Loucy (cell line): ENCODE measurements around the gene GFRA3.

ENCODE experiments used
- H2AFZ ChIP-seq: fragments of 200-600 bp; sonication (generic); 2 replicates; pipeline ENCODE4 v1.6.0; 2016; ENCODE audit warnings: antibody characterized with exemption, mild to moderate bottlenecking, low read length, moderate library complexity
- H3F3A ChIP-seq: fragments of 200-600 bp; 2 replicates; pipeline ENCODE4 v1.6.0; 2016; ENCODE audit warnings: antibody characterized with exemption, low read depth, mild to moderate bottlenecking
- H3K27me3 ChIP-seq: fragments of 200-600 bp; sonication (generic); 2 replicates; pipeline ENCODE4 v1.6.1; 2014; ENCODE audit warnings: low read length, mild to moderate bottlenecking; ENCODE audit not compliant: insufficient read depth, poor library complexity, severe bottlenecking
- H3K36me3 ChIP-seq: fragments of 200-600 bp; sonication (generic); 2 replicates; pipeline ENCODE4 v1.6.1; 2016; ENCODE audit warnings: low read length; ENCODE audit not compliant: insufficient read depth
- H3K4me1 ChIP-seq: fragments of 200-600 bp; sonication (generic); 2 replicates; pipeline ENCODE4 v1.5.1; 2014; ENCODE audit warnings: low read length, mild to moderate bottlenecking; ENCODE audit not compliant: insufficient read depth, poor library complexity, severe bottlenecking
- H3K4me2 ChIP-seq: fragments of 200-600 bp; sonication (generic); 2 replicates; pipeline ENCODE4 v1.6.0; 2014; ENCODE audit warnings: antibody characterized with exemption, low read length, low read depth, mild to moderate bottlenecking; ENCODE audit not compliant: poor library complexity, severe bottlenecking
- H3K4me3 ChIP-seq: fragments of 200-600 bp; sonication (generic); 2 replicates; pipeline ENCODE4 v1.5.1; 2014; ENCODE audit warnings: low read length, mild to moderate bottlenecking, mixed read lengths; ENCODE audit not compliant: poor library complexity, severe bottlenecking
- H3K79me2 ChIP-seq: fragments of 200-600 bp; sonication (generic); 2 replicates; pipeline ENCODE4 v1.6.1; 2014; ENCODE audit warnings: low read length; ENCODE audit not compliant: insufficient read depth
- H3K9ac ChIP-seq: fragments of 200-600 bp; sonication (generic); 2 replicates; pipeline ENCODE4 v1.6.0; 2014; ENCODE audit warnings: mild to moderate bottlenecking, low read depth, low read length, moderate library complexity; ENCODE audit not compliant: poor library complexity, severe bottlenecking
- H3K9me2 ChIP-seq: fragments of 200-600 bp; sonication (generic); replicated peaks from 2 replicates; pipeline ENCODE4 v1.6.1; 2016; ENCODE audit warnings: low read depth, low read length, mixed read lengths
- H3K9me3 ChIP-seq: fragments of 200-600 bp; sonication (generic); 2 replicates; pipeline ENCODE4 v1.6.1; 2014; ENCODE audit warnings: mild to moderate bottlenecking, antibody characterized with exemption, low read length, low read depth; ENCODE audit not compliant: insufficient read depth
- H4K20me1 ChIP-seq: fragments of 200-600 bp; sonication (generic); 2 replicates; pipeline ENCODE4 v1.6.0; 2014; ENCODE audit warnings: antibody characterized with exemption, low read length, mild to moderate bottlenecking; ENCODE audit not compliant: insufficient read depth, poor library complexity, severe bottlenecking
- EZH2phosphoT487 ChIP-seq: fragments of 200-600 bp; IDR thresholded peaks from 2 replicates; pipeline ENCODE4 v1.6.1; 2018; ENCODE audit warnings: antibody characterized with exemption, mild to moderate bottlenecking, moderate library complexity, borderline replicate concordance
- TF ChIP-seq, protein P1 (sequence below): fragments of 200-600 bp; sonication (generic); conservative IDR thresholded peaks from 2 replicates; pipeline ENCODE4 v1.5.1; 2014; ENCODE audit warnings: mild to moderate bottlenecking, antibody characterized with exemption, low read length

Gene GFRA3

DNA sequence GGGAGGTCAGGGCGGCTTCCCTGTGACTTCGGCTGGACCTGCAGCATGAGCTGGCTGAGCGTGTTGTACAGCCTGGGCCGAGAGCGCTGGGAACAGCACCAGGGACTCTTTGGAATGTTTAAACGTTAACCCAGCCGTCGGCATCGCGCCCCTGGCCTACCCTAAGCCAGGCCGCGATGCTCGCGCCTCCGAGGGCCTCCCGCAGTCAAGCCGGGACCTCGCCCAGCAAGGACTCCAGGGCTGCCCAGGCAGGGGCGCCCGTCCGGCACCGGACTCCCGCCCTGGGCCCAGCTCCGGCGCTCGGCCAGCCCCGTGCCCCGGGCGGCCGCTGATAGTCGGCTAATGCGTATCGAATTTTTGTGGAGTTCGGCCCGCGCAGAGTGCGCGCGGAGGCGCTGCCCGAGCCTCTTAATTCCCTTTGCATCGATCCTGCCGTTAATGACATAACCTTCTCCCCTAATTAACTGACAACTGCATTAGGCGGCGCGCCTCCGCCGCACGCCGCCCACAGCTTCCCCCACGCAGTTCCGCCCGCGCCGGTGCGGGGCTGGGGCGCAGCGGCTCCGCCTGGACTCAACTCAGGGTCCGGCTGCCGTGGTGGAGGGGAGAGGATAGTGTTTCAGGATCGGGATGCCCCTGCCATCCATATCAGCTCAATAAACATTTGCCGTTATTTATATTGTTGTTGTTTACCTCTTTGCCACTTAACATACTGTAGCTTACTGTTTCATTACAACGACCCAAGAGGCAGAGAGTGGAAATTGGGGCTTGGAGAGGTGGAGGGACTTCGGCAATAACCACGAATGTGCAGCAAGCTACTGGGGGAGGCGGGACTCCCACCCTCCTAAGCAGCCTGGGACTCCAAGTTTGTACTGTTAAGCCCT lies 32.5 kb downstream of the GFRA3 start:
- Histone ChIP-seq H3F3A (no peaks in the 10 kb centered on the region), H3K9ac (no peak overlapping the region), H3K27me3 (no peaks in the 10 kb centered on the region), H3K9me2 (no peaks in the 10 kb centered on the region), H2AFZ (no peak overlapping the region), H3K9me3 (no peaks in the 10 kb centered on the region), H3K4me1 (peaks cover 31% of the 10 kb centered on the region), H4K20me1 (no peaks in the 10 kb centered on the region), H3K4me3 (no peak overlapping the region), H3K36me3 (no peaks in the 10 kb centered on the region), H3K4me2 (no peak overlapping the region), H3K79me2 (no peaks in the 10 kb centered on the region)
- no peak for TF ChIP-seq EZH2phosphoT487
- TF ChIP-seq, protein P1, sequence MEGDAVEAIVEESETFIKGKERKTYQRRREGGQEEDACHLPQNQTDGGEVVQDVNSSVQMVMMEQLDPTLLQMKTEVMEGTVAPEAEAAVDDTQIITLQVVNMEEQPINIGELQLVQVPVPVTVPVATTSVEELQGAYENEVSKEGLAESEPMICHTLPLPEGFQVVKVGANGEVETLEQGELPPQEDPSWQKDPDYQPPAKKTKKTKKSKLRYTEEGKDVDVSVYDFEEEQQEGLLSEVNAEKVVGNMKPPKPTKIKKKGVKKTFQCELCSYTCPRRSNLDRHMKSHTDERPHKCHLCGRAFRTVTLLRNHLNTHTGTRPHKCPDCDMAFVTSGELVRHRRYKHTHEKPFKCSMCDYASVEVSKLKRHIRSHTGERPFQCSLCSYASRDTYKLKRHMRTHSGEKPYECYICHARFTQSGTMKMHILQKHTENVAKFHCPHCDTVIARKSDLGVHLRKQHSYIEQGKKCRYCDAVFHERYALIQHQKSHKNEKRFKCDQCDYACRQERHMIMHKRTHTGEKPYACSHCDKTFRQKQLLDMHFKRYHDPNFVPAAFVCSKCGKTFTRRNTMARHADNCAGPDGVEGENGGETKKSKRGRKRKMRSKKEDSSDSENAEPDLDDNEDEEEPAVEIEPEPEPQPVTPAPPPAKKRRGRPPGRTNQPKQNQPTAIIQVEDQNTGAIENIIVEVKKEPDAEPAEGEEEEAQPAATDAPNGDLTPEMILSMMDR = no peak

DNA sequence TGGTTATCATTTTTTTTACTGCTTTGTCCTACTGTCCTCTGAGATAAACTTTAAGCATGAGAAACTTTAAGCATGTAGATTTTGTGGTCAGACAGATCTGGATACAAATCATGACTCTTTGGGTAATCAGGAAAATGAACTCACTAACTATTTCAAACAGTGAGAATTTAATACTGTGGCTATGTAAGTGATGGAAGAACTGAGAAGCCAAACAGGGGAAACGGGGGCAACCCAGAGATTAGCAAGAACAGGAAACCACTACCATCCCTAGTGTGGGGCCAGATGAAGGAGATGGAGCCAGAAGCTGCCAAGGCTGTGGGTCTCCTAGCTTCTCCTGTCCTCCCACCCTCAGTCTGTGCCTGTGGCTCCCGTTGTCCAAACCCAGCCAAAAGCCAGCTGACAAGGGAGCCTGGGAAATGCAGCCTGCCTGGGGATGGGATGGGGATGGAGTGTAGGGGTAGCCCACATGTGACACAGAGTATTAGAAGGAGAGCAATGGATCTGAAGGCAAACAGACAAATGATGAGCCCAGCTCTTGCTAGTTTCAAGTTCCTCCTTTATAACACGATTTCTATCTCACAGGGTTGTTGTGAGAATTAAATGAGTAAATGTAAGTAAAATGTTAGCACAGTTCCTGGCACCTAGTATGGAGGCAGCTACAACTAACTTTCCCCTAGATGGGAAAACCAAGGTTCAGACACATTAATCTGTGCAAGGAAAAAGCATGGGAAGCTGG lies 33.6 kb downstream of the GFRA3 start:
- Histone ChIP-seq H3K4me3 (peak overlapping the region; percentile 23), H3K27me3 (no peaks in the 10 kb centered on the region), H3K9ac (no peak overlapping the region), H3K79me2 (no peaks in the 10 kb centered on the region), H2AFZ (no peak overlapping the region), H3K36me3 (no peaks in the 10 kb centered on the region), H3K4me1 (peaks cover 30% of the 10 kb centered on the region), H3K4me2 (peak overlapping the region; percentile 51), H3K9me2 (no peaks in the 10 kb centered on the region), H3F3A (no peaks in the 10 kb centered on the region), H3K9me3 (no peaks in the 10 kb centered on the region), H4K20me1 (no peaks in the 10 kb centered on the region)
- TF ChIP-seq EZH2phosphoT487 = no peak
- TF ChIP-seq, protein P1 = no peak

DNA sequence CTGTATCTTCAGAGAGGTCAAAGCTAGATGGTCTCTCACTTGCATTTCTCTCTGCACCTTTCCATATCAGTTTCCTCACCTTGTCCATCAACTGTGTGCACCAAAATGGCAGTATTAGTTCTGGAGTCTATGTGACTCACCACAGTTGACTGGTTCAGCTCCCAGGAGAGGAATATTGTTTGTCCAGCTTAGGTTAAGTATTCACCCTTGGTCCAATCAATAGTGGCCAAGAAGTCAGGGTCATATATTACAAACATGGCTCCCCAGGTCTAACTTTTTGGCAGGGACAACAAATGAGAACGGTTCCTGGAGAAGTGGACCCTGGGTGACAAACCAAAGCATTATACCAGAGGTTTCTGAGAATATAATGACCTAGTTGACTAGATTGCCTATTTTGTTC lies 36.4 kb downstream of the GFRA3 start:
- H4K20me1 ChIP-seq = no peaks in the 10 kb centered on the region
- H3K4me2 ChIP-seq = no peak overlapping the region
- H3K36me3 ChIP-seq = no peaks in the 10 kb centered on the region
- no peak overlapping the region for H2AFZ ChIP-seq
- H3K9ac ChIP-seq = no peak overlapping the region
- H3F3A ChIP-seq = no peaks in the 10 kb centered on the region
- H3K79me2 ChIP-seq = no peaks in the 10 kb centered on the region
- H3K9me2 ChIP-seq = no peaks in the 10 kb centered on the region
- no peaks in the 10 kb centered on the region for H3K27me3 ChIP-seq
- H3K4me3 ChIP-seq = no peak overlapping the region
- H3K9me3 ChIP-seq = no peaks in the 10 kb centered on the region
- TF ChIP-seq, protein P1 = no peak
- no peak for TF ChIP-seq EZH2phosphoT487
- peaks cover 21% of the 10 kb centered on the region for H3K4me1 ChIP-seq
